Stimulated activated CD8-positive, alpha-beta memory T cell treated with anti-CD3 and anti-CD28 coated beads, Interleukin-15, amount 100 ng/mL, for 48 hours (primary cell): ENCODE results near the gene MKRN2OS.

Experiments
- DNase-seq, 2 donors: peaks; one replicate each; pipeline ENCODE4 v3.0.0-alpha.2; 2020; ENCODE audit warnings: low read depth in 2 of 2

MKRN2OS gene, protein sequence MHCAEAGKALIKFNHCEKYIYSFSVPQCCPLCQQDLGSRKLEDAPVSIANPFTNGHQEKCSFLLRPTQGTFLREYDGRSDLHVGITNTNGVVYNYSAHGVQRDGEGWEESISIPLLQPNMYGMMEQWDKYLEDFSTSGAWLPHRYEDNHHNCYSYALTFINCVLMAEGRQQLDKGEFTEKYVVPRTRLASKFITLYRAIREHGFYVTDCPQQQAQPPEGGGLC

GRCh38 chr3:12545473-12545791 is at the start of gene MKRN2OS:
Gene MKRN2OS, minus strand, starts transcription at chr3:12545499. Its CDS starts 35 bp downstream, at chr3:12545464.
- DNase-seq: no peak

- no peak for DNase-seq
These were observed 48.2 kb upstream of the MKRN2OS start for GRCh38 chr3:12593473-12593872.

- DNase-seq: no peak
These were observed 46.9 kb upstream of the MKRN2OS start for GRCh38 chr3:12591997-12592715.

GRCh38 chr3:12591456-12591855 is 46.2 kb upstream of the MKRN2OS start:
- DNase-seq: no peak

- no peak for DNase-seq
These were observed 44.8 kb upstream of the MKRN2OS start for GRCh38 chr3:12590096-12590495.

DNA sequence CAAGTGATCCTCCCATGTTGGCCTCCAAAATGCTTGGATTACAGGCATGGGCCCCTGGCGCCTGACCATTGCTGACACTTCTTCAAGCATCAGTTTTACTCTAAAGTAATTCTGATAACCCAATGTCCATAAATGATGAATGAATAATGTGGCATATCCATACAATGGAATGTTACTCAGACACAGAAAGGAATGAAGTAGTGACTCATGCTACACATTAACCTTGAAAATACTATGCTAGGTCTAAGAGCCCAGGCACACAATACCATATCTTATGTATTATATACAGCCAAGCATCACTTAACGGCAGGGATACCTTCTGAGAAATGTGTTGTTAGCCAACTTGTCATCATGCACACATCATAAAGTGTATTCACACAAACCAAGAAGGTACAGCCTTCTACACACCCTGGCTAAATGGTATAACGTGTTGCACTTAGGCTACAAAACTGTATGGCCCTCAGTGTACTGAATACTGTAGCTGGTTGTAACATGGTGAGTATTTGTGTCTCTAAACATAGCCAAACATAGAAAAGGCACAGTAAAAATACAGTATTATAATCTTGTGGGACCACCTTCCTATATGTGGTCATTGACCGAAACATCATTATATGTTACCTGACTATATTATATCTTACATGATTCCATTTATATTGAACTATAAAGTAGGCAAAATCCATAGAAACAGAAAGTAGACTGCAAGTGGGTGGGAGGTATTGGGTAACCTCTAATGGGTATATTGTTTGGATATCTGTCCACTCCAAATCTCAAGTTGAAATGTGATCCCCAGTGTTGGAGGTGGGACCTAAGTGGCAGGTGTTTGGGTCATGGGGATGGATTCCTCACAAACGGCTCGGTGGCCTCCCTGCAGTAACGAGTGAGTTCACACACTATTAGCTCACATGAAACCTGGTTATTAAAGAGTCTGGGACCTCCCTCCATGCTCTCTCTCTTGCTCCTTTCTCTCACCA is 43.0 kb upstream of the MKRN2OS start:
- DNase-seq: no peak

DNA sequence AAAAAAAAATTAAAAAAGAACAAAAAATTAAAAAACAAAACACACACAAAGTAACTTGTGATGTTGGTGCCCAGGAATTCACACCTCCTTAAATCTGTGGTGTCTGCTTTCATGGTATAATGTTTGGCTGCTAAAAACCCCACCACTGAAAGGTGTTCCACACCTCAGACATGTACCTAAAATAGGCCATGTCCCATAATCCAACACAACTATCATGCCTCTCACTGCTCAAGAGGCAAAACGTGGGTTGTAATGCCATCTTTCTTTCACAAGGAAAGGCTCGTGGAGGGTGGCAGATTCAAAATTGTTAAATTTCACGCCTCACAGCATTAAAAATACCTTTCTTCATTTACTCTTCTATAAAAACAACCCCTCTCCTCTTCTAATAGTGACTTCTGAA is 41.1 kb upstream of the MKRN2OS start:
- no peak for DNase-seq

DNA sequence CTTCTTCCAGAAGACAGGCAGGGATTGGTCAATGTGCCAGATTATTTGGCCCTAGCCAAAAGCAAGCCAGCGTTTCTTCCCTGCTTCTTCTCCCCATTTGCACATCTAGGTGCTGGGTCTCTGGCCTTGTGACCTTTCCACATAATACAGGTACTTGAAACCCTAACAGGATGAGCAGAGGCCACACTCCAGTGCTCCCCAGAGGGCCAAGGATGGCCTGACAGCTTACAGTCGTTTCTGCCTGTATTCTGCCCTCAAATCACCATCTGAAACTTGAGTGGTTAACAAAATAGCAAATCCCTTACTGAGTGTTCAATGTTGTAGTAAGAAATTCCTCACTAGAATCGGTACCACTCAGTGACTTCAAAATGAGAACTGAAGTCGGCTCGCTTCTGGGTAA is 40.7 kb upstream of the MKRN2OS start:
- DNase-seq: no peak

DNA sequence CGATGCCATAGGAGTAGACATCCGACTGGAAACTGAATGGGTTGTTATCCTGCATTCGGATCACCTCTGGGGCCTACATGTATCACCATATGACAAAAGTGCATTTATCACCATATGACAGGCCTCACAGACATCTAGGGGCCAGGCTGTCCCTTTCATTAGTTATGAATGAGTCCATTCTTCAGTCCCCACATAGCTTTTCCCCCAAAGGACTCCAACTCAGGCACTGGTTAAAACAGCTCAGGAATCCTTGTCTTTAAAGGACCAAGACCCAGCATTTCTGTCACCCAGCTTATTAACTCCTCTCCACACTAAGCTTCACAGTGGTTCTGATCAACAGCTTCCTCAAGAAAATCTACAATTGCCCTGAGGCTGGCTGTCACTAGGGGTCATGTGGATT is 39.9 kb upstream of the MKRN2OS start:
- no peak for DNase-seq

- no peak for DNase-seq
These were observed 38.8 kb upstream of the MKRN2OS start for GRCh38 chr3:12584083-12584482.

DNA sequence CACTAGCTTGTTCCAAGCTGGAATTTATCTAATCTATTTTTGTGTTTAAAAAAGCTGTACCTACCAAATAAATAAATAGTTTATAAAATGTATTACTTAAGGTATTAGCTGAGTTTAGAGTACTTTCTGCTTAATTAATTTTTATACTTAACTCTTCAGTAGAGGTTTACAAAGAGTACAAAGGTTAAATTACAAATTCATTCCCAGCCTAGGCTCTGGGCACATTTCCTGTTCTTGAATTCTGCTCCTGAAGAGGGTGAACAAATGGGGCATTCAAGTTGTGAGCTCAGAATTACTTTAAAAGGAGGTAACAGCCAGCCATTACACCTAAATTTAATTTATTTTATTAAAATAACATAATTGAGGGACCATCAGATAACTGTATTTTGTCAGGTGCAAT is 38.0 kb upstream of the MKRN2OS start:
- DNase-seq: no peak

DNA sequence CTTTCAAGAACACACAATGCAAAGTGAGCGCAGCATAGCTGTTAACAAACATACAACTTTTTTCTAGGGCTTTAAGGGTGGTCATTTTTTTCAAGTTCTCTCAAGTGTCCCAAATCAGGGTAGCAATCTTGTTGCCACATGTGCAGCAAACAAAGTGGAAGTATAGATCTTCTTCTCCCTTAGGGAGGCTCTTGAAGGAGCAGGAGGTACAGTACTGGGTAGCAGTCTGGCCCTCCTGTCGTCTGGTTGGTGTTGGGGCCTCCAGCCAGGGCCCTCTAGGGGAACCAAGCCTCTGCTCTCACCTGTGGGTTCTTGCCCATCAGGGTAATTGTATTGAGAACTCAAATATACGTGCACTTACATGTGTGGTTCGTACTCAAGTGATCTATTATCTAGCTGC is 37.4 kb upstream of the MKRN2OS start:
- DNase-seq: no peak

DNA sequence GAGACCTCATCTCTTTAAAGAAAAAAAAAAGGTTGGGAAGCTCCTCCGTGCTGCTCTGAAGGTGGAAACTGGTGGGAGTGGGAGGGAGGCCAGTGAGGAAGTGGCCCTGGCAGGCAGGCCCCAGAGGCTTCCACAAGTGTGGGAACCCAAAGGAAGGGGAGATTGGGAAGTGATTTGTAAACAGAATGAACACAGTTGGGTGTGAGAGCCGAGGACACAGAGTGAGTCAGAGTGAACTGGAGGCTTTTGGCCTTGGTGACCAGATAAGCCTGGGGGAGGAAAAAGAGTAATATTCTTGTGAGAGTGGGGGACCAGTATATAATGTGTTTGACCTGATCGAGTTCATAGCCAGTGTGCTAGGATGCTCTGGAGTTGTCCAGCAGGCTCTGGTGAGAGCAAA is 34.6 kb upstream of the MKRN2OS start:
- no peak for DNase-seq

- no peak for DNase-seq
These were observed 34.2 kb upstream of the MKRN2OS start for GRCh38 chr3:12579456-12579855.

DNA sequence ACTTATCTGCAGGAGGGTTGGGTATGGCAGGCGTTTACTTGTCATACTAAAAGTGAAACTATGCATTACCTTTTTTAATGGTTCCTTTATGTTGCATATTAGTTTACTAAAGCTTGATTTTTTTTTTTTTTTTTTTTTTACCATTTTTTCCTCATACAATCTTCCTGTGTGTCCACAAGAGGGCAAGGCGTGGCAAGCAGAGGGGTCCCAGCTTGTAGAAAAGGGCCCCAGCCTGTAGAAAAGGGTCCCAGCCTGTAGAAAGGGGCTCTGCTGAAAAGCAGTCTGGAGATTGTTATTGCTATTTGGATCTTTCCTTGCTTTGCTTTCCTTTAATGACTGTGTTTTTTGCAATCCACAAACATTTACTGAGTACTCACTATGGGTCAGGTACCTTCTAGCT is 33.4 kb upstream of the MKRN2OS start:
- no peak for DNase-seq

DNA sequence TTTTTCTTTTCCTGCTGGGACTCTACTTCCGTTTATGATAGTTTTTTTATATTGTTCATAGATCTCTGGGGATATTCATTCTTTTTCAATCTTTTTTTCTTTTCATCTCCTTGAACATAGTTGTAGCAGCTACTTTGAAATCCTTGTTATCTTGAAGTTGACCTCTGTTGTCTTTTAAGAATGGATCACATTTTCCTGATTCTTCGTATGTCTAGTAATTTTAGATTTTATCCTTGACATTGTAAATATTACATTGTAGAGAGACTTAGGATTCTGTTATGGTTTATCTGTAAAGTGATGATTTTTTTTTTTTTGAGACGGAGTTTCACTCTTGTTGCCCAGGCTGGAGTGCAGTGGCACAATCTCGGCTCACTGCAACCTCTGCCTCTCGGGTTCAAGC is 32.1 kb upstream of the MKRN2OS start:
- no peak for DNase-seq

DNA sequence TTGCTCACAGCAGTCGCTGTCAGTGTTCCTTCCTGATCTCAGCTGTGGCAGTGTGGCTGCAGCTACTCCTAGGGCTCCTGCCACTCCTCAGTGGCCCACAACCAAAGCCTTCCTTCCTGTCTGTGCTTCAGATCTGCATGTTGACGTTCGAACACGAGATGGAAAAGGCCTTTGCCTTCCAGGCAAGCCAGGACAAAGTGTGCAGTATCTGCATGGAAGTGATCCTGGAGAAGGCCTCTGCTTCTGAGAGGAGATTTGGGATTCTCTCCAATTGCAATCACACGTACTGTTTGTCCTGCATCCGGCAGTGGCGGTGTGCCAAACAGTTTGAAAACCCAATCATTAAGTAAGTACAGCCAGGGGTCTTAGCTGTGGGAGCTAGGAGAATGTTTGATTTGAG is 29.4 kb upstream of the MKRN2OS start:
- DNase-seq: no peak

DNA sequence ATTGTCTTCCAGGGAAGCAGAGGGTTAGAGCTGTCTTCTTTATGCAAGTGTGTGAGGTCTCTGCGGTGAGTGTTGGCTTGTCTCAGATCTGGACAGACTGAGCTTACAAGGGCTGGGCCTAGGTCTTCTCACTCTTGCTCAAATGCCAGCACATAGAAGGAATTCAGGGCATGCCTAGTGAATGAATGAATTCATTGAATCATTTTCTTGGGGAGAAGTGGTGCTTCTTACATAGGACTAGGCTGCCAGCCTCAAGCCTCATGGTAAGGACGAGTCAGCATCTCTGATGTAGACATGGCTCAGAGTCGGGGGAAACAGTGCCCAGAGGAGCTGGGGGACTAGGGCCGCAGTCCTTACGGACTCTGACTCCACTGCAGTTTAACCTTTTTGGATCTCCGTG is 28.8 kb upstream of the MKRN2OS start:
- no peak for DNase-seq

DNA sequence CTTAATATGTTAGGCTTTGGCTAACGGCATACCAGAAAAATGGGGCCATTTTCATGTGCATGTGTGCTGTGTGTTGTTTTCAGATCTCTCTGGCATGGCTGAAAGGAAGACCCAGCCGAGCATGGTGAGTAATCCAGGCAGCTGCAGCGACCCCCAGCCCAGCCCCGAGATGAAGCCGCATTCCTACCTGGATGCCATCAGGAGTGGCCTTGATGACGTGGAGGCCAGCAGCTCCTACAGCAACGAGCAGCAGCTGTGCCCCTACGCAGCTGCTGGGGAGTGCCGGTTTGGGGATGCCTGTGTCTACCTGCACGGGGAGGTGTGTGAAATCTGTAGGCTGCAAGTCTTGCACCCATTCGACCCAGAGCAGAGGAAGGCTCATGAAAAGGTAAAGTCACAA is 26.7 kb upstream of the MKRN2OS start:
- no peak for DNase-seq

- no peak for DNase-seq
These were observed 24.5 kb upstream of the MKRN2OS start for GRCh38 chr3:12569836-12570235.

GRCh38 chr3:12568747-12569146 is 23.4 kb upstream of the MKRN2OS start:
- DNase-seq: no peak

DNA sequence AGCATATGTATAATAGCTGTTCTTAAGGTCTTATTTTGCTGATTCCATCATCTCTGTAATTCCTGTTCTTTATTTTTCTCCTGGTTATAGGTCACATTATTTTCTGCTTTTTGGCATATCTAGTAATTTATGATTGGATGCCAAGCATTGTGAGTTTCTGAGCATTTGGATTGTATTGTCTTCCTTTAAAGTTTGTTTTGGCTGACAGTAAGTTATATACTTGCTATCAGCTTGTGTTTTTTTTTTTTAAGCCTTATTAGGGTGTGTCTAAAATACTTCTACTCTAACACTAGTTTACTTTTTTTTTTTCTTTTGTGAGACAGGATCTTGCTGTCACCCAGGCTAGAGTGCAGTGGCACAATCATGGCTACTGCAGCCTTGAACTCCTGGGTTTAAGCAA is 21.7 kb upstream of the MKRN2OS start:
- DNase-seq: no peak

DNA sequence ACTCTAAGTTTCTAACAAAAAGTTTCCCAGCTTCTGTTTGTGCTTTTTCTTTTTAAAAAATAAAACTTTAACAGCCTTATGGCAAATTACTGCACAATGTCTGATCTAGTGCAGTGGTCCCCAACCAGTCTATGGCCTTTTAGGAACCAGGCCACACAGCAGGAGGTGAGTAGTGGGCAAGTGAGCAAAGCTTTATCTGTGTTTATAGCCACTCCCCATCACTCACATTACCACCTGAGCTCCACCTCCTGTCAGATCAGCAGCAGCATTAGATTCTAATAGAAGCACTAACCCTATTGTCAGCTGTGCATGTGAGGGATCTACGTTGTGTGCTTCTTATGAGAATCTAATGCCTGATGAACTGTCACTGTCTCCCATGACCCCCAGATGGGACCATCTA is 17.2 kb upstream of the MKRN2OS start:
- no peak for DNase-seq
